ENCODE data around the gene TSKU. TPM values are rescaled to one million over a fixed set of nuclear protein-coding genes. Genes with fewer than 3 reads are reported as not detected.

TSKU gene
- total RNA-seq, 1 experiment from 2014 or later = 20.1 TPM

GRCh38 chr11:76799066-76799804 is 16.1 kb downstream of the TSKU start:
- no peak overlapping the region for H3K4me3 Mint-ChIP-seq (ENCODE audit: unreplicated experiment)
- POLR2A ChIA-PET = interaction anchor here (0.7 to 2.5 kb wide), 7 partner anchors 9 to 68 kb away, joined by 3 to 16 read pairs (median 5); partner anchors contain the start of gene TSKU
- intact Hi-C loops (cut with micrococcal nuclease) = loop anchor here (1.0 kb wide), 1 partner anchor 65 kb away; no protein-coding TSS in a partner anchor

GRCh38 chr11:76800466-76801200 is 17.5 kb downstream of the TSKU start:
- intact Hi-C loops (cut with micrococcal nuclease) = no loop called here
- DNase-seq (ENCODE audit: unreplicated experiment) = no peak
- no peaks in the 10 kb centered on the region for H3K9me3 Mint-ChIP-seq (ENCODE audit: unreplicated experiment)
- POLR2A ChIA-PET = no interaction called here
- no TSS peak for BruUV-seq (replicated peaks)
- no peak overlapping the region for H3K27ac Mint-ChIP-seq (ENCODE audit: low read depth, unreplicated experiment)
- peaks cover 30% of the 10 kb centered on the region for H3K4me1 Mint-ChIP-seq (ENCODE audit: insufficient read depth, unreplicated experiment)
- no peak overlapping the region for H3K4me3 Mint-ChIP-seq (ENCODE audit: unreplicated experiment)
- no peaks in the 10 kb centered on the region for H3K27me3 Mint-ChIP-seq (ENCODE audit: insufficient read depth, unreplicated experiment)
- H3K36me3 Mint-ChIP-seq (ENCODE audit: insufficient read depth, unreplicated experiment) = peaks cover 33% of the 10 kb centered on the region
- no peak for TF ChIP-seq CTCF (IDR thresholded peaks at IDR 0.05; ENCODE audit: unreplicated experiment)
- CTCF ChIA-PET = interaction anchor here (0.6 to 9.7 kb wide), 9 partner anchors 8 to 291 kb away, joined by 4 to 161 read pairs (median 6); no protein-coding TSS in a partner anchor

More at GRCh38 chr11:76799066-76799804, 16.1 kb downstream of the TSKU start:
- peak; percentile 85 for TF ChIP-seq CTCF (IDR thresholded peaks at IDR 0.05; ENCODE audit: unreplicated experiment)
- no peaks in the 10 kb centered on the region for H3K27me3 Mint-ChIP-seq (ENCODE audit: insufficient read depth, unreplicated experiment)
- no peak overlapping the region for H3K27ac Mint-ChIP-seq (ENCODE audit: low read depth, unreplicated experiment)
- CTCF ChIA-PET = interaction anchor here (0.5 to 9.7 kb wide), 27 partner anchors 9 to 461 kb away, joined by 3 to 161 read pairs (median 6); no protein-coding TSS in a partner anchor
- DNase-seq (ENCODE audit: unreplicated experiment) = peak; percentile 77
- no TSS peak for BruUV-seq (replicated peaks)
- no peaks in the 10 kb centered on the region for H3K9me3 Mint-ChIP-seq (ENCODE audit: unreplicated experiment)
- peaks cover 30% of the 10 kb centered on the region for H3K4me1 Mint-ChIP-seq (ENCODE audit: insufficient read depth, unreplicated experiment)
- H3K36me3 Mint-ChIP-seq (ENCODE audit: insufficient read depth, unreplicated experiment) = peaks cover 33% of the 10 kb centered on the region

GRCh38 chr11:76801225-76801624 is 18.1 kb downstream of the TSKU start:
- no peaks in the 10 kb centered on the region for H3K9me3 Mint-ChIP-seq (ENCODE audit: unreplicated experiment)
- TF ChIP-seq CTCF (IDR thresholded peaks at IDR 0.05; ENCODE audit: unreplicated experiment) = no peak
- DNase-seq (ENCODE audit: unreplicated experiment) = no peak
- ChIA-PET CTCF (interaction anchor here (0.7 to 9.7 kb wide), 13 partner anchors 8 to 416 kb away, joined by 3 to 161 read pairs (median 4); no protein-coding TSS in a partner anchor), POLR2A (interaction anchor here (0.9 to 1.2 kb wide), 2 partner anchors 9 to 64 kb away, joined by 3 to 4 read pairs; no protein-coding TSS in a partner anchor)
- intact Hi-C loops (cut with micrococcal nuclease) = no loop called here
- H3K4me1 Mint-ChIP-seq (ENCODE audit: insufficient read depth, unreplicated experiment) = peaks cover 30% of the 10 kb centered on the region
- H3K27me3 Mint-ChIP-seq (ENCODE audit: insufficient read depth, unreplicated experiment) = no peaks in the 10 kb centered on the region
- no peak overlapping the region for H3K4me3 Mint-ChIP-seq (ENCODE audit: unreplicated experiment)
- no peak overlapping the region for H3K27ac Mint-ChIP-seq (ENCODE audit: low read depth, unreplicated experiment)
- peaks cover 28% of the 10 kb centered on the region for H3K36me3 Mint-ChIP-seq (ENCODE audit: insufficient read depth, unreplicated experiment)
- no TSS peak for BruUV-seq (replicated peaks)

- no peaks in the 10 kb centered on the region for H3K27me3 Mint-ChIP-seq (ENCODE audit: insufficient read depth, unreplicated experiment)
- ChIA-PET CTCF (interaction anchor here (0.7 to 9.7 kb wide), 11 partner anchors 10 to 416 kb away, joined by 3 to 161 read pairs (median 4); no protein-coding TSS in a partner anchor), POLR2A (interaction anchor here (0.9 to 1.2 kb wide), 2 partner anchors 10 to 65 kb away, joined by 3 to 4 read pairs; no protein-coding TSS in a partner anchor)
- peaks cover 33% of the 10 kb centered on the region for H3K4me1 Mint-ChIP-seq (ENCODE audit: insufficient read depth, unreplicated experiment)
- no peak overlapping the region for H3K27ac Mint-ChIP-seq (ENCODE audit: low read depth, unreplicated experiment)
- H3K36me3 Mint-ChIP-seq (ENCODE audit: insufficient read depth, unreplicated experiment) = peaks cover 26% of the 10 kb centered on the region
- intact Hi-C loops (cut with micrococcal nuclease) = no loop called here
- no peak for TF ChIP-seq CTCF (IDR thresholded peaks at IDR 0.05; ENCODE audit: unreplicated experiment)
- H3K4me3 Mint-ChIP-seq (ENCODE audit: unreplicated experiment) = no peak overlapping the region
- no peaks in the 10 kb centered on the region for H3K9me3 Mint-ChIP-seq (ENCODE audit: unreplicated experiment)
- DNase-seq (ENCODE audit: unreplicated experiment) = no peak
- BruUV-seq (replicated peaks) = no TSS peak
Observed at GRCh38 chr11:76801736-76802135, 18.6 kb downstream of the TSKU start.
